GM21526 (cell line): ENCODE results near the gene TBC1D25.

Experiments used
- ATAC-seq: cut with Tn5 transposase; IDR thresholded peaks from one replicate; pipeline ENCODE4 v1.9.1; 2021; ENCODE audit warnings: moderate library complexity; ENCODE audit not compliant: unreplicated experiment, low FRiP score

The TBC1D25 gene

GRCh38 chrX:48597353-48598264 lies 58.1 kb downstream of the TBC1D25 start, which contains the start of gene WDR13:
Gene WDR13 (plus strand): TSS chrX:48597492. CDS start chrX:48597997, 505 bp downstream.
- peak; percentile 54 for ATAC-seq

GRCh38 chrX:48598614-48599013 lies 59.1 kb downstream of the TBC1D25 start:
- no peak for ATAC-seq

GRCh38 chrX:48599341-48599740 lies 59.8 kb downstream of the TBC1D25 start:
- ATAC-seq: no peak

GRCh38 chrX:48600226-48600625 lies 60.7 kb downstream of the TBC1D25 start:
- ATAC-seq: no peak

GRCh38 chrX:48601741-48602394 lies 62.4 kb downstream of the TBC1D25 start:
- no peak for ATAC-seq

GRCh38 chrX:48604701-48605100 lies 65.2 kb downstream of the TBC1D25 start:
- no peak for ATAC-seq

GRCh38 chrX:48606091-48606490 lies 66.6 kb downstream of the TBC1D25 start:
- ATAC-seq: no peak

- no peak for ATAC-seq
Observed at GRCh38 chrX:48611703-48612102, 72.2 kb downstream of the TBC1D25 start.
